ENCODE results near the gene SLC44A5.

SLC44A5 gene

GRCh38 chr1:75589637-75590036 is 21.3 kb downstream of the SLC44A5 start:
- no peak for DNase-seq (ENCODE audit: low spot score)

GRCh38 chr1:75588779-75589475 is 22.0 kb downstream of the SLC44A5 start:
- DNase-seq (ENCODE audit: low spot score) = no peak

GRCh38 chr1:75587692-75588091 is 23.2 kb downstream of the SLC44A5 start:
- DNase-seq (ENCODE audit: low spot score) = peak; percentile 72

GRCh38 chr1:75583282-75583681 is 27.6 kb downstream of the SLC44A5 start:
- DNase-seq (ENCODE audit: low spot score) = no peak

- no peak for DNase-seq (ENCODE audit: low spot score)
Observed at GRCh38 chr1:75582725-75583261, 28.1 kb downstream of the SLC44A5 start.

GRCh38 chr1:75579046-75579445 is 31.9 kb downstream of the SLC44A5 start:
- no peak for DNase-seq (ENCODE audit: low spot score)

GRCh38 chr1:75575837-75576236 is 35.1 kb downstream of the SLC44A5 start:
- DNase-seq (ENCODE audit: low spot score) = peak; percentile 52

- no peak for DNase-seq (ENCODE audit: low spot score)
Observed at GRCh38 chr1:75567191-75567590, 43.7 kb downstream of the SLC44A5 start.

GRCh38 chr1:75559800-75560199 is 51.1 kb downstream of the SLC44A5 start:
- no peak for DNase-seq (ENCODE audit: low spot score)

- no peak for DNase-seq (ENCODE audit: low spot score)
Observed at GRCh38 chr1:75559136-75559535, 51.8 kb downstream of the SLC44A5 start.

GRCh38 chr1:75554870-75555269 is 56.0 kb downstream of the SLC44A5 start:
- no peak for DNase-seq (ENCODE audit: low spot score)

GRCh38 chr1:75554181-75554580 is 56.7 kb downstream of the SLC44A5 start:
- no peak for DNase-seq (ENCODE audit: low spot score)

- DNase-seq (ENCODE audit: low spot score) = no peak
Observed at GRCh38 chr1:75550559-75550958, 60.4 kb downstream of the SLC44A5 start.

- DNase-seq (ENCODE audit: low spot score) = peak; percentile 91
Observed at GRCh38 chr1:75548721-75549480, 62.0 kb downstream of the SLC44A5 start.

GRCh38 chr1:75543705-75544104 is 67.2 kb downstream of the SLC44A5 start:
- no peak for DNase-seq (ENCODE audit: low spot score)

GRCh38 chr1:75542818-75543570 is 67.9 kb downstream of the SLC44A5 start:
- no peak for DNase-seq (ENCODE audit: low spot score)

- no peak for DNase-seq (ENCODE audit: low spot score)
Observed at GRCh38 chr1:75539230-75540116, 71.4 kb downstream of the SLC44A5 start.

GRCh38 chr1:75533085-75533484 is 77.8 kb downstream of the SLC44A5 start:
- no peak for DNase-seq (ENCODE audit: low spot score)

GRCh38 chr1:75531570-75531969 is 79.3 kb downstream of the SLC44A5 start:
- DNase-seq (ENCODE audit: low spot score) = no peak

GRCh38 chr1:75529488-75529887 is 81.4 kb downstream of the SLC44A5 start:
- DNase-seq (ENCODE audit: low spot score) = no peak

- no peak for DNase-seq (ENCODE audit: low spot score)
Observed at GRCh38 chr1:75528001-75528400, 82.9 kb downstream of the SLC44A5 start.

Data from SK-N-DZ (cell line).